ENCODE measurements around the gene ATP1B1.

GRCh38 chr1:169090900-169091311 is 15.6 kb upstream of the ATP1B1 start:
- TF ChIP-seq POLR2A (IDR thresholded peaks at IDR 0.05; ENCODE audit: low read length) (no peak), GATA1 (IDR thresholded peaks at IDR 0.05; ENCODE audit: low read depth, low read length) (no peak)

Measured in erythroblast (primary cell).